GM18868 (cell line): ENCODE measurements around the gene C8B.

Experiments used
- ATAC-seq: cut with Tn5 transposase; IDR thresholded peaks from one replicate; pipeline ENCODE4 v1.9.1; 2021; ENCODE audit warnings: mild to moderate bottlenecking, moderate library complexity; ENCODE audit not compliant: unreplicated experiment

C8B gene

DNA sequence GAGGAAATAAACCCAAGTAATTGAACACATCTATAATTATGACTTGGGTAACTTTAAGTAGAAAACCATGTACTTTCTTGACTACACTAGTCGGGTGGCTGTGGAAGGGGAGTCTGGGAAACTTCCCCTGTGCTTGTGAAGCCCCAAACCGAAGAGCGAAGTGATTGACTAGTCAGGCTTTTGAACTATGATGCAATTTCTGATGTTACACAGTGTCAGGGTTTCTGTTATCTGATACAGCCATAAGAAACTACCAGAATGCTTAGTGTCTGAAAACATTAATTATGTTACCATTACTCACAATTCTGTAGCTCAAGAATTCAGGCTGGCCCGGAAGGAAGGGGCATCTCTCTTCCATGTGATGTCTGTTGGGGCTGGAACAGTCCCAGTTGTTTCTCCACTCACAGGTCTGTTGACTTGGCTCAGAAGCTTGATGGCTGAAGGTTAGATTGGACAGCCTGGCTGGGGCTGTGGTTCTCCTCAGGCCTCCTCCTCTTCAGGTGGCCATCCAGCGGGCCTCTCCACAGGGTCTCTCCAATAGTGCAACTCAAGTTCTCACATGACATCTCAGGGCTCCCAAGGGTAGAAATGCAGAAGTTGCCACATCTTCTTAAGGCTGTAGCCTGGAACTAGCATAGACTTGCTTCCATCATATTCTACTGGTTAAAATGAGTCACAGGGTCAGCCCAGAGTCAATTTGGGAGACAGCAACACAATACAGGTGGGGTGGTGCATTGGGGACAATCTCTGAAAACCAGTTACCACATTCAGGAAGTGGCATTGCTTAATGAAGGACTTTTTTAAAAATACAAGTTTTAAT, 8.3 kb upstream of the C8B start:
- ATAC-seq, result no peak

DNA sequence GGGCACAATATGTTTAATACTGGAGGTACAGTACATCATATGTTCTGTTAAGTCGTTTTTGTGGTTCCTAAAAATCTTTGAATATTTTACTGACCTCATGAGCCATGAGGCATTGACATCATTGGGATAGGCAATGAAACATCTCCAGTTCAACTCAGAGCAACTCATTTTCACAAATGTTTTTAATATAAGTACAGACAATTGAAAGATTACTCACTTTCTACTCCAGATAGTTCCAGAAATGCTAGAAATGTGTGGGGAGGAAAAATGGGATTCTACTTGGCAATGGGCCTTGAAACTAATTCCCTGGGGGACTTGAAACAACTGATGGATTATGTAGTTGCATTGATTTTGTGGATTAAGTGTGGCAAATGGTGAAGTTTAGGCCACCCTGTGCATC, 7.2 kb upstream of the C8B start:
- no peak for ATAC-seq

DNA sequence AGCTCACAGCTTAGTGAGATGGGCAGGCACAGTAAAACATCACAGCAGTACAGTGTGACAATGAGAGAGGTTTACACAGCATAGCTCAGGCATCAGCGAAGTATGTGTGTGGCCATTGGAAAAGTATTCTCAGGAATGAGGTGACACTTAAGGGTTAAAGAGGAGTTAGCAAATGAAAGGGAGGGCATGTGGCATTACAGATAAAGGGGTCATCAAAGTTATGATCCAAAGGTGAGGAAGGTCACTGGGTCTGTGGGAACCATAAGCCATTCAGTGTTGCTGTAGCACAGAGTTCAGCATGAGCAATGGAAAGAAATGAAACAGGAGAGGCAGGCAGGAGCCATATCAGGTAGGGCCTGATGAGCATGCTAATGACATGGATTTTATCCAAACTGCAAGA, 4.5 kb upstream of the C8B start:
- ATAC-seq, result no peak

DNA sequence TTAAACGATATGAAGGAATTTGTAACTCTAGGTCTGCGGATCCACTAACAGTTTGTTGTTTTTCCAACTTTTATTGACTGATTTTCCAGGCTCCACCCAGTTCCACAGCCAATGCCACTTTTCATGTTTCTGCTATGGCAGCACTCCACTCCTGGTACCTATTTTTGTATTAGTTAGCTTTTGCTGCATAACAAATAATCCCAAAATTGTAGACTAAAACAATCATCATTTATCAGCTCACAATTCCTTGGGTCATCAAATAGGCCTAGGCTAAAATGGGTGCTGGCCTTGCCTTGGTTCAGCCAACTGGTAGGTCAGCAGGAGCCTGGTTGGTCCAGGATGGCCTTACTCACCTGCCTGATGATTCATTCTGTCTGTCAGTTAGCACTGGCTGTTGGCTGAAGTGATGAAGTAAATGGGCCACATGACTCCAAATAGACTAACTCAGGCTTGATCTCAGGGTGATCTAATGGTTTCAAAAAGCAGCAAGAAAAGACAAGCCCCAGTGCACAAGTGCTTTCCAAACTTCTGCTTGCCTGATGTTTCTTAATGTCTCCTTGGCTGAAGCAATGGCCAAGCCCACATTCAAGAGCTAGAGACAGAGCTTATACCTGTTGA, 3.2 kb upstream of the C8B start:
- ATAC-seq, result no peak

DNA sequence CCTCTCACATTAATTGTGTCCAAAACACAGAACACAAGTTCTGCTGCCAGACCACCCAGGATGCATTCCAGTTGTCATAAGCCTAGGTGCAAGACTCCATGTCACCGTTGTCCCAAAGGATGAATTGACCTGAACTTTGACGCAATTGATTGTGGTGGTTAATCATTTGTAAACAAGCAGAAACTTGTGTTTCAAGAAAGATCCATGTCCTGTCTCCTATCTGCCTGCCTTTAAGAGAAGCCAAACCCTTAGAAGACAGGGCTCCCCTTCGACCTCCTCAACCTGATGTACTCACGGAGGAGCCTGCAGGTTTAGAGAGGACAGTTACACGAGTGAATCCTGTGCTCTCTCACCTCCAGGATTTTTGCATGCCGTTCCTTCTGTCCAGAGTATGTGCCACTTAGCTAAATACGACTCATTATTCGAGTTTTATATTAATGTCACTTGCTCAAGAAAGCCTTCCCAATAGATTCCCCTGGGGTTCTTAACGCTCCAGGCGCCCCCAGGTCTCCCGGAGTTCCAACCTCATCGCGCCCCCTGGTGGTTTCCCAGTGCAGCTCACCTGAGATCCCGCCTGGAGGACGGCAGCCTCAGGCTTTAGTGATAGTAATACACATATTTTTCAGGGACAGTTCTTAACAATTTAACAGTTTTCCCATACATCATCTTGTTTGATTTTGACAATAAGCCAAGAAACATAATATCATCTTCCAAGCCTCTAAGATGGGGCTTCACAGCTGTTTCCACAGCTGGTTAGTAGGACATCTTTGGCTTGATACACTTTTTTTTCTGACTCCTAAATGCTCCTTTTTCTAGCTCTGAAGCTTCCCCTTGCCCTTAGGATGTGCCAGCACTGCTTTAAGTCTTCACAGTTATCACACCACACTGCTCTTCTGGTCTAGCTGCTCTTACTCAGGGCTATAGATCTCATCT, 2.4 kb upstream of the C8B start:
- ATAC-seq, result no peak

DNA sequence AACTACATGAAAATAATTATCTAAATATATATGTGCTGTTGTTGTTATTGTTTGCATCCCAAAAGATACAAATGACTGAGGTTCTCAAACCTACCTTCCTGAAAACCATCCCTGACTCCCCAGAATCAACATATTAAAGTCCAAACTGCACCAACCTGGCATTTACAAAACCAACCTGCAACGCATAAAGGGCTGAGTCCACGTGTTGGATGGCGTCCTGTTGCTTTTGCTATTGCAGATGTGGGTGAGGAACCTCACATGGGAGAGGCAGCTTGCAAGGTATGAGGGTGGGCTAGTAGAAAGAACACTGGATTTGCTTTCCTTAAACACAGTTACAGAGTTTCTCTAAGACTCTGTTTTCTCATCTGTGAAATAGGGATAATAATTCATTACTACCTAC, 1.5 kb upstream of the C8B start:
- ATAC-seq, result no peak

DNA sequence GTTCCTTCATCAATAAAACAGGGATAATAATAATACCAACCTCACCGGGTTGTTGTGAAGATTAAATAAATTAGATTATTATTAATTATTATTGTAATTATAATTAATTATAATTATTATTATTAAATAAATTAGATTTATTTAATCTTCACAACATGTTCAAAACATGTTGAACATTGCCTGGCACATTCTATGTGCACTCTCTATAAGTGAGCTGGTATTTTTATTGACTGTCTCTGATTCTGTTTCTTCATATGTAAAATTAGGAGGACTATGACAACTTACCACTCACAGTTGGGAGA, 834 bp upstream of the C8B start:
- ATAC-seq, result no peak

DNA sequence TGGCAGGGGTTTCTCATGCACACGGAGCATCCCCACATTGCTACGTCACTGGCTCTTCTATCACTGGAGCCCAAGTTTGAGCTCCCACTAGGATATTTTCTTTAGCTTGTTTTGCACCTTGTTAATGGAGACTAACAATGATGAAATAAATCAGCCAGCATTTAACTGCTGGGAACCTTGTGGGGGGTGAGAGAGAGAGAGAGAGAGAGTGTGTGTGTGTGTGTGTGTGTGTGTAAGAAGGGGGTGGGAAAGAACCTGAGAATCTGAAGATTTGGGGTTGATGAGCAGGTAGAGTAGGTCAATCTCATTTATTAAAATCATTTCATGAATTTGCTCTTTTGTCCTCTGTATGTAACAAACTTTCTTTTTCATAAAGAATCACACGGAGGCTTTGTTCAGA, 624 bp downstream of the C8B start:
- no peak for ATAC-seq

DNA sequence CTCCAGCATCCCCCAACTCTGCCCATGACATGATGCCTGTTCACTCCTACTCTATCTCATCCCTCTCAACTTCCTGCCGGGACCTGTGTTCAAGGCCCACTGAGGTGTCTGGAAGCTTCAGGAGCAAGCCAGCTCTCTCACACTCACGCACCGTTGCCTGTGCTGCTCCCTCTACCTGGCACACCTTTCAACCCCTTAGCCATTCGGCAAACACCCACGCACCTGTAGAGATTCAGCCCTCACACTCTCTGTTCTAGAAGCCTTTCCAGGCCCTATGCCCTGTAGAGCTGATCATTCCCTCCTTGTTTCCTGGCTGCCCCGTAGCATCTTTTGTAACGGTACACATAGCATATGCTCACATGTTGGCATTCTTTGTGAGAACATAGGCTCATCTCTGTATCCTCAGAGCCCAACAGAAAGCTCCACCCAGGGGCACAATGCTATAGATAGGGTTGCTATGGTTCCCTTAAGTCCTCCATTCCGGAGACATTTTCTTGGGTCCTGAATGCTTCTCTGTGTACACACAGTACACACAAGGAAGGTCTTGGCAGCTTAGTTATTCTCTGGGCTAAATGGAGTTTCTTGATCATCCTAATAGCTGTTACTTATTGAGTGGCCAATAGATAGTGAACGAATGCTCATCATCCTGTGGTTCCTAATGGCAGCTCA, 1.3 kb downstream of the C8B start:
- ATAC-seq, result no peak

DNA sequence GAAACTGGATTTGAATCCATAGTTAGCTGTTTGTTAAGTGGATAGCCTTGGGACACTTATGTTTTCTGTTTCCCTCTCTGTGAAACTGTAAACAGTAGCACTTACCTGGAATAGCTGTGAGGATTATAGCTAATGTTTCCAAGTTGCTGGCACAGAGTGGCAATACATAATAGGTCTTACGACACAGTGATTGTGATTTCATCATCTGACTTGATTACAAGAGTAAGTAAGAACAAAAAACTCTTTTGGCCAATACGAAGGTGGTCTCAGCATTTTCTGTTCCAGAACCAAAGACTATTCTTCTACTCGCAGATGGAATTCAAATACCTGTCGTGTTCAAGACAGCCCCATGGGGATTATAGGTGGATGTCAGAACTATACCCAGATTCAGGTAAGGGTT, 2.1 kb downstream of the C8B start:
- ATAC-seq, result no peak

DNA sequence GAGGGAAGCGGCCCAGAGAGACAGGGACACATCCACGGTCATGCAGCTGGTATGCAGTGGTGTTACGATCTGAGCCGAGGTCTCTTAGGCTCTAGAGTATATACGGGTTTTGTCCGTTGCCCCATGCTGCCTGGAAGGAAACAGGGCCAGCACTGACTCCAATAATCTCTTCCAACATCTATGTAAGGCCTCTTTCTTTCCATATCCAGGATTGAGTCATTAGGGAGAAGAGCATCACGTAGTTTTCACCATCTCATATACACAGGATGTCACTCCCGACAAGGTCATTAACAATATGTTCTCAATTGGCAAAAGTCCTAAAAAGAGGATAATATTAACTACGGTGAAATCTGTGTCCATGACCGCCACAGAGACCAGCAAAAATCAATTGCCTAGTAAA, 4.4 kb downstream of the C8B start:
- no peak for ATAC-seq

DNA sequence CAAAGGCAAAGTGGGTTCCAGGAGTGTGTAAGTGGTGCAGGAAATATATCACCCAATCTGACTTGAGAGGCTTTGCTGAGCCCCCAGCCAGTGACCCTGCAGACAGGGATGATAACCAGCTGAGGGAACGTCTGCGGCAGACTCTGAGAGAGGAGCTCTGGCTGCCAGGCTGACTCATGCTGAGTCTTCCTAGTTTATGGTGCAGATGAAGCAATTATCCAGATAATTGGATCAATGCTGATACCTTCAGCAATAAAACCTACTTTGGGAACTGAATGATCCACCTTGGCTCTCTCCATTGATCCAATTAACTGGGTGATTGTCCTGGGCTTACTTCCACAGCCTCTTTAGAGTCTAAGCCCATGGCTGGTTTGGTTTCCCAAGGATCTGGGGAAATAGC, 7.3 kb downstream of the C8B start:
- no peak for ATAC-seq

DNA sequence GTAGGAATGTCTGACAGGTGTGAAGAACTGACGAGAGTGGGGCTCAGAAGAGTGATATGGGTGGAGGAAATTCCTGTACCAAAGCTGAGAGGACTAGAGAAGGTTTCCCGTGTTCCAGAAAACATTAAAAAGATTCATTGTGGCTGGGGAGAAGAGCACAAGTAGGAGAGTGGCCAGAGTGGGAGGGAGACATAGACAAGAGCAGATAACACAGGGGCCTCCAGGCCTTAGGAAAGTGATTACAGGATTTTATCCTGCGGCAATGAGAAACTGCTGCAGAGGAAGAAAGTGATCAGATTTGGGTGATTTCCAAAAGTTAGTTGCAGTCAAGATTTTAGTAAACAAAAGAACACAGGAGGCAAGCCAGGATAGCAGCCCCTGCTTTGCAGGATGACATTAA, 7.9 kb downstream of the C8B start:
- no peak for ATAC-seq

DNA sequence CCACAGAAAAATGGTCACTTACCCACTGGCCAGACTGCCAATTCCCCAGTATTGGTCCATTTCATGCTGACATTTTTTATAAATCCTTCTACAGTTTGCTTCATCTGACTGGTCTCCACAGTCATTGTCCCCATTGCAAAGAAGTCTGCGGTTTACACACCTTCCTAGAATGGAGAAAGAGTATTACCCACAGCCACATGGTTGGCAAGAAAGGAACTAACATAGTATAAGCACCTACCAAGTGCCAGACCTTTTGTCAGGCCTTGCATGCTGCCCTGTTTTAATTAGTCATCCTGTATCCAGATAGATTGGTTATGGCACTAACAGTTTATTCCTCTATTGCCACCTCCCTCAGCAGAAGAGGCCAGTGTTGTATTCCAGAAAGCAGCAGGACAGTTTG, 11.2 kb downstream of the C8B start:
- ATAC-seq, result no peak

DNA sequence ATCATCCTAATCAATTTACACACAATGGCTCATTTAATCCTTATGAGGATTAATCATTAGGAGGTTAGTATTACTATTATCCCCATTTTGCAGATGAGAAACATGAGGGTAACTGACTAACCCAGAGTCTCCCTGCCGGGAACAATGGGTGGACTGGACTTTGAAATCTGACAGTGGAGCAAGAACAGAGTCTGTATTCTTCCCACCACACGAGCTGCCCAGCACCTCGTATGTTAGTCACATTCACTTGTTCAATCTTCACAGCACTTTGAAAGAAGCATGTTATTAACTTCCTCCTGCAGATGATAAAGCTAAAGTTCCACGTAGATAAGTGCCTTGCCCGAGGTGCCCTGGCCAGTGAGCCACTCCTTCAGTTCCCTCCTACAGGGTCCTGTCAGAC, 12.4 kb downstream of the C8B start:
- no peak for ATAC-seq

DNA sequence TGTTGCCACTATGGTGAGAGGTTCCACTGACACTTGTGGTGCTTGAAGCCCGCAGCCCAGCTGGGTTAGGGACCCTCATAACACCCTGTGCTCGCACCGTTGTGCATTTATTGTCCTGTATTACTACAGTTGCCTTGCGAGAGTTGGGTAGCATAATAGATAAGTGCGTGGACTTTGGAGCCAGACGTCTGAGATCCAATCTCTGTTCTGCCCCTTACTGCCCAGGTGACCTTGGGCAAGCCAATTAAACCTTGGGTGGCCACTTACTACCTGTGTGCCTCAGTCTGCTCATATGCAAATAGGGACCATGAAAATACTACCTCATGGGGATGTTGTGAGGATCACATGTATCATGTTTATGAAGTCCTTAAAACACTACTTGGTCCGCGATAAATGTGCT, 13.3 kb downstream of the C8B start:
- ATAC-seq, result no peak

DNA sequence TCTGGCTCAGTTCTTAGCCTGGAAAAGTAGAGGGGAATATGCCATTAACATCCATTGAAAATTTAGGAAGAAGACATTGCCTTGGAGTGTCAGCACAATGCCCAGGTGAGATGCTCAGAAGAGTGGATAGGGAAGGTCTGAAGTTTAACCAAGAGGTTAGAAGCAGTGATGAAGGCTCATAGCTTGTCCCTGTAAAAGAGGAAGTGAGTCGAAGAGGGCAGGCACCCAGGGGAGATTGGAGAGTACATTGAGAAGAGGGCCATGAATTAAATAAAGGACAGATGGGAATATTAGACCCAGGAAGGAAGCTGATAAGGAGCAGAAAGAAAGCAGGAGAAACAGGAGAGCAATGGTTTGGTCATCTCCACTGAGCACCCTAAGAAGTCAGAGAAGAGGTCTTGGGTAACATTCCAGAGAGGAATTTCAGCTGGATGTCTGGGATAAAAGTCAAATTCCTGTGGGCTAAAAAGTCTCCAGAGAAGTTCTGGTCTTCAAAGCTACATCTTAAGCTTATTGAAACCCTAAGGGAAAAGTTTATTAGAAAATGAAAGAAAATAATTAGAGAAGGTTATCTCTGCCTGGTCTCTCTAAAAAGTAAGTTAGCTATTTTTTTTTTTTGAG, 17.3 kb downstream of the C8B start:
- ATAC-seq, result no peak

DNA sequence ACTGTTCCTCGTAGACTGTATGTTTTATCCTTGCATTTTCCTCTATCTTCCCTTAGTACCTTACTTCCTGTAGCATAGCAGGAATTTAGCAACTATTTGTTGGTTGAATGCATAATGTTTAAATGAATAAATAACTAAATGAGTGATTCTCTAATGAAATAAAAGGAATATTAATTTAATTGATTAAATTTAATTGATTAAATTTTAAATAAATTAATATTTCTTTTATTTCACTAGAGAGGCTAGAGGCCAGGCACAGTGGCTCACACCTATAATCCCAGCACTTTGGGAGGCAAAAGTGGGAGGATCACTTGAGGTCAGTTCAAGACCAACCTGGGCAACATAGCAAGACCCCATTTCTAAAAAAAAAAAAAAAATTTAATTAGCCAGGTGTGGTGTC, 25.8 kb downstream of the C8B start:
- ATAC-seq, result no peak

DNA sequence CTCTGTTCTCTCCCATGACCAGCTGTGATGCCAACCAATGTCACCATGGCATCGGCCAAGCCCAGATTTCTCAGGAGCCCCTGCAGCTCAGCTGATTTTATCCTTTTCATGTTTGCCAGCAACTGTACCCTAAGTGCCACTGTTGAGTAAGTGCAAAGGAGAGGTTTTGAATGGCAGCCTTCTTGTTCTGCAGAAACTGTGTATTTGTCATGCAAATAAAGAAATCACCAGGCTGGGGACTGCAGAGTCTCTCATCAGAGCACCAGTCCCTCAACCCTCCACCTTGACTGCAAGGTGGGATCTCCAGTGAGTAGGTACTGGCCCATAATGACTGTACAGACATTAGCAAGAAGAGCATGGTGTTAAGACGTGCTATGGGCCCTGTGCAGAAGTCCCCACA, 26.6 kb downstream of the C8B start:
- no peak for ATAC-seq

DNA sequence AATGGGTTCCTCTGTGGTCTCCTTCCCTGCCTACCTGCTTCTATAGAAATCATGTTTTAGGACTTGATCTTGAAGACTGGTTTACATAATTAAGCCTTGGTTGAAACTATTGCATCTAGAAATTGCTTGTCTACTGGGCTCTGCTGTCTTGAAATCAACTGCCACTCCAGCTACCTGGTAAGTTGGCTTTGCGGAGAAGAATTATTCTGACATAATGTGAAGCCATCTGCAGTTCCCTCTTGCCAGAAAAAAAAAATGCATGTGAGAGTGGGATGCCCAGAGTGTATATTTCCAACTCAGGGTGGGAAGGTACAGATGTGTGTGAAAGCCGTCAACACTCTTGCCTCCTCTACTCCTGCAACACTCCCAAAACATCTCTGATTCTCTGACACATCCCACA, 27.2 kb downstream of the C8B start:
- no peak for ATAC-seq

DNA sequence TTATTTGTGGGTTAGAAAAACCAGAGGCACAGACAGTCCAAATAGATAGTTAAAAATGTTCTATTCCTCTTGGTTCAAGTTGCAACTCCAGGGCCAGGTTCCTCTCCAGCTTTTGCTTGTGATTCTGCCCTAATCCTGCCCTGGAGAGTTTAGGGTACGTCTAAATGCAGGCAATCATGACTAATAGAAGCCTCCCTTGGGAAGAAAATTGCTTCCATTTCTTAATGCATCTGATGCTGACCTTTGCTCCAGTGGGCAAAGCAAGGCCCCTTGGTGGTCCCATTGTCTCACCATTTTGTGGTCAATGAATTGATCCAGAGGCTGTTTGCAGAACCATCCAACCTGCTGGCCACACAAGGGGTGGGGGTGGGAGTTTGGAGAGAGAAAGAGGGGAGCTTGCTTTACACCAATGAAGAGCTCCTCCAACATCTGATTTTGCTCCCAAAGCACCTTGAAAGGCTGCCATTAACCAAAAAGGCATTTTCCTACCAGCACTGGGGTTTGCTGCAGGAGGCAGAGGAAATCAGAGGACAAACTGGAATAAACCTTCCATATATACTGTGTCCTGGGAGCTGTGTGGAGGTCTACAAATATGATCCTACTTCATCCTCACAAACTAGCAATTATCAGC, 31.3 kb downstream of the C8B start:
- ATAC-seq, result no peak
